BJ (cell line): Measurements from ENCODE around the gene HBA1. TPM values are rescaled to one million over a fixed set of nuclear protein-coding genes. Genes with fewer than 3 reads are reported as not detected.
"Not testable (repeated sequence)": the region's sequence is repeated elsewhere in the genome, so short reads cannot be mapped to it uniquely, and the experiment has no call there.

Experiments
- CTCF ChIA-PET: fragments of 350-600 bp; formaldehyde crosslinking; extraction: SDS; loops from one replicate; lab custom pipeline; 2021; ENCODE audit warnings: antibody characterized with exemption, inconsistent platforms; lab: Yijun Ruan, JAX
- POLR2A ChIA-PET: fragments of 300-600 bp; sonication (Branson Sonifier 250); formaldehyde crosslinking; extraction: SDS; loops from one replicate; lab custom pipeline; 2021; ENCODE audit warnings: antibody characterized with exemption; lab: Charles Lee
- DNase-seq: peaks from one replicate; pipeline ENCODE4 v3.0.0-alpha.2; 2011; ENCODE audit warnings: low read depth
- H3K27me3 ChIP-seq: 2 replicates; pipeline ENCODE4 v1.6.0; 2011; ENCODE audit warnings: low read length; ENCODE audit not compliant: control insufficient read depth, insufficient read depth
- H3K36me3 ChIP-seq: 2 replicates; pipeline ENCODE4 v1.5.1; 2011; ENCODE audit warnings: low read length; ENCODE audit not compliant: control insufficient read depth, insufficient read depth
- H3K4me3 ChIP-seq: 2 replicates; pipeline ENCODE4 v1.5.1; 2011; ENCODE audit warnings: low read depth, mild to moderate bottlenecking, control low read depth, low read length
- polyA plus RNA-seq: library from polyadenylated mRNA; depleted of rRNA; stranded (reverse); fragments of >200 nt; gene quantifications from 2 replicates; pipeline ENCODE4 v1.2.3, GENCODE V29; 2011
- TF ChIP-seq, protein P1 (sequence below): IDR thresholded peaks from 2 replicates; pipeline ENCODE4 v1.5.1; 2011; ENCODE audit warnings: low read depth, mild to moderate bottlenecking, control low read depth, inconsistent platforms, low read length, moderate library complexity; ENCODE audit not compliant: insufficient read depth

HBA1 gene
- polyA plus RNA-seq, 1 experiment, result not detected

DNA sequence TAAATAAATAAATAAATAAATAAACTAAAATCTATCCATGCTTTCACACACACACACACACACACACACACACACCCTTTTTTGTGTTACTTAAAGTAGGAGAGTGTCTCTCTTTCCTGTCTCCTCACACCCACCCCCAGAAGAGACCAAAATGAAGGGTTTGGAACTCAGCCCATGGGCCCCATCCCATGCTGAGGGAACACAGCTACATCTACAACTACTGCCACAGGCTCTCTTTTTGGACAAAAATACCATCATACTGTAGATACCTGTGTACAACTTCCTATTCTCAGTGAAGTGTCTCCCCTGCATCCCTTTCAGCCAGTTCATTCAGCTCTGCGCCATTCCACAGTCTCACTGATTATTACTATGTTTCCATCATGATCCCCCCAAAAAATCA, 5.7 kb upstream of the HBA1 start:
- no peak overlapping the region for H3K4me3 ChIP-seq
- no peaks in the 10 kb centered on the region for H3K36me3 ChIP-seq
- peaks cover 39% of the 10 kb centered on the region for H3K27me3 ChIP-seq
- TF ChIP-seq, protein P1, sequence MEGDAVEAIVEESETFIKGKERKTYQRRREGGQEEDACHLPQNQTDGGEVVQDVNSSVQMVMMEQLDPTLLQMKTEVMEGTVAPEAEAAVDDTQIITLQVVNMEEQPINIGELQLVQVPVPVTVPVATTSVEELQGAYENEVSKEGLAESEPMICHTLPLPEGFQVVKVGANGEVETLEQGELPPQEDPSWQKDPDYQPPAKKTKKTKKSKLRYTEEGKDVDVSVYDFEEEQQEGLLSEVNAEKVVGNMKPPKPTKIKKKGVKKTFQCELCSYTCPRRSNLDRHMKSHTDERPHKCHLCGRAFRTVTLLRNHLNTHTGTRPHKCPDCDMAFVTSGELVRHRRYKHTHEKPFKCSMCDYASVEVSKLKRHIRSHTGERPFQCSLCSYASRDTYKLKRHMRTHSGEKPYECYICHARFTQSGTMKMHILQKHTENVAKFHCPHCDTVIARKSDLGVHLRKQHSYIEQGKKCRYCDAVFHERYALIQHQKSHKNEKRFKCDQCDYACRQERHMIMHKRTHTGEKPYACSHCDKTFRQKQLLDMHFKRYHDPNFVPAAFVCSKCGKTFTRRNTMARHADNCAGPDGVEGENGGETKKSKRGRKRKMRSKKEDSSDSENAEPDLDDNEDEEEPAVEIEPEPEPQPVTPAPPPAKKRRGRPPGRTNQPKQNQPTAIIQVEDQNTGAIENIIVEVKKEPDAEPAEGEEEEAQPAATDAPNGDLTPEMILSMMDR, result no peak
- CTCF ChIA-PET, result interaction anchor here (1.1 kb wide), 1 partner anchor 10 kb away, joined by 4 read pairs; the partner anchor contains the start of gene HBQ1
- POLR2A ChIA-PET, result no interaction called here
- DNase-seq, result no peak

DNA sequence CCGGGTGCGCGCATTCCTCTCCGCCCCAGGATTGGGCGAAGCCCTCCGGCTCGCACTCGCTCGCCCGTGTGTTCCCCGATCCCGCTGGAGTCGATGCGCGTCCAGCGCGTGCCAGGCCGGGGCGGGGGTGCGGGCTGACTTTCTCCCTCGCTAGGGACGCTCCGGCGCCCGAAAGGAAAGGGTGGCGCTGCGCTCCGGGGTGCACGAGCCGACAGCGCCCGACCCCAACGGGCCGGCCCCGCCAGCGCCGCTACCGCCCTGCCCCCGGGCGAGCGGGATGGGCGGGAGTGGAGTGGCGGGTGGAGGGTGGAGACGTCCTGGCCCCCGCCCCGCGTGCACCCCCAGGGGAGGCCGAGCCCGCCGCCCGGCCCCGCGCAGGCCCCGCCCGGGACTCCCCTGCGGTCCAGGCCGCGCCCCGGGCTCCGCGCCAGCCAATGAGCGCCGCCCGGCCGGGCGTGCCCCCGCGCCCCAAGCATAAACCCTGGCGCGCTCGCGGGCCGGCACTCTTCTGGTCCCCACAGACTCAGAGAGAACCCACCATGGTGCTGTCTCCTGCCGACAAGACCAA, 4.0 kb upstream of the HBA1 start, which contains the start of gene HBA2:
Gene HBA2 (plus strand): TSS at position 503 of the 568 bp plus-strand sequence. CDS start 37 bp downstream, at position 540.
- DNase-seq, H3K4me3 ChIP-seq, H3K36me3 ChIP-seq, POLR2A ChIA-PET: not testable (repeated sequence)
- H3K27me3 ChIP-seq, result peaks cover 25% of the 10 kb centered on the region
- CTCF ChIA-PET, result interaction anchor here (1.0 kb wide), 1 partner anchor 9 kb away, joined by 3 read pairs; no protein-coding TSS in a partner anchor

DNA sequence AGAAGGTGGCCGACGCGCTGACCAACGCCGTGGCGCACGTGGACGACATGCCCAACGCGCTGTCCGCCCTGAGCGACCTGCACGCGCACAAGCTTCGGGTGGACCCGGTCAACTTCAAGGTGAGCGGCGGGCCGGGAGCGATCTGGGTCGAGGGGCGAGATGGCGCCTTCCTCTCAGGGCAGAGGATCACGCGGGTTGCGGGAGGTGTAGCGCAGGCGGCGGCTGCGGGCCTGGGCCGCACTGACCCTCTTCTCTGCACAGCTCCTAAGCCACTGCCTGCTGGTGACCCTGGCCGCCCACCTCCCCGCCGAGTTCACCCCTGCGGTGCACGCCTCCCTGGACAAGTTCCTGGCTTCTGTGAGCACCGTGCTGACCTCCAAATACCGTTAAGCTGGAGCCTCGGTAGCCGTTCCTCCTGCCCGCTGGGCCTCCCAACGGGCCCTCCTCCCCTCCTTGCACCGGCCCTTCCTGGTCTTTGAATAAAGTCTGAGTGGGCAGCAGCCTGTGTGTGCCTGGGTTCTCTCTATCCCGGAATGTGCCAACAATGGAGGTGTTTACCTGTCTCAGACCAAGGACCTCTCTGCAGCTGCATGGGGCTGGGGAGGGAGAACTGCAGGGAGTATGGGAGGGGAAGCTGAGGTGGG, 3.1 kb upstream of the HBA1 start:
- CTCF ChIA-PET, H3K36me3 ChIP-seq, POLR2A ChIA-PET, DNase-seq, H3K4me3 ChIP-seq: not testable (repeated sequence)
- peaks cover 28% of the 10 kb centered on the region for H3K27me3 ChIP-seq

DNA sequence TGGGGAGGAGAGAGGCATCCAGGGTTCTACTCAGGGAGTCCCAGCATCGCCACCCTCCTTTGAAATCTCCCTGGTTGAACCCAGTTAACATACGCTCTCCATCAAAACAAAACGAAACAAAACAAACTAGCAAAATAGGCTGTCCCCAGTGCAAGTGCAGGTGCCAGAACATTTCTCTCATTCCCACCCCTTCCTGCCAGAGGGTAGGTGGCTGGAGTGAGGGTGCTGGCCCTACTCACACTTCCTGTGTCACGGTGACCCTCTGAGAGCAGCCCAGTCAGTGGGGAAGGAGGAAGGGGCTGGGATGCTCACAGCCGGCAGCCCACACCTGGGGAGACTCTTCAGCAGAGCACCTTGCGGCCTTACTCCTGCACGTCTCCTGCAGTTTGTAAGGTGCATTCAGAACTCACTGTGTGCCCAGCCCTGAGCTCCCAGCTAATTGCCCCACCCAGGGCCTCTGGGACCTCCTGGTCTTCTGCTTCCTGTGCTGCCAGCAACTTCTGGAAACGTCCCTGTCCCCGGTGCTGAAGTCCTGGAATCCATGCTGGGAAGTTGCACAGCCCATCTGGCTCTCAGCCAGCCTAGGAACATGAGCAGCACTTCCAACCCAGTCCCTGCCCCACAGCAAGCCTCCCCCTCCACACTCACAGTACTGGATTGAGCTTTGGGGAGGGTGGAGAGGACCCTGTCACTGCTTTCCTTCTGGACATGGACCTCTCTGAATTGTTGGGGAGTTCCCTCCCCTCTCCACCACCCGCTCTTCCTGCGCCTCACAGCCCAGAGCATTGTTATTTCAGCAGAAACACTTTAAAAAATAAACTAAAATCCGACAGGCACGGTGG, 2.3 kb upstream of the HBA1 start:
- CTCF ChIA-PET, result interaction anchor here (1.3 kb wide), 1 partner anchor 67 kb away, joined by 3 read pairs; no protein-coding TSS in a partner anchor
- DNase-seq, H3K4me3 ChIP-seq, H3K36me3 ChIP-seq, POLR2A ChIA-PET: not testable (repeated sequence)
- peaks cover 22% of the 10 kb centered on the region for H3K27me3 ChIP-seq

DNA sequence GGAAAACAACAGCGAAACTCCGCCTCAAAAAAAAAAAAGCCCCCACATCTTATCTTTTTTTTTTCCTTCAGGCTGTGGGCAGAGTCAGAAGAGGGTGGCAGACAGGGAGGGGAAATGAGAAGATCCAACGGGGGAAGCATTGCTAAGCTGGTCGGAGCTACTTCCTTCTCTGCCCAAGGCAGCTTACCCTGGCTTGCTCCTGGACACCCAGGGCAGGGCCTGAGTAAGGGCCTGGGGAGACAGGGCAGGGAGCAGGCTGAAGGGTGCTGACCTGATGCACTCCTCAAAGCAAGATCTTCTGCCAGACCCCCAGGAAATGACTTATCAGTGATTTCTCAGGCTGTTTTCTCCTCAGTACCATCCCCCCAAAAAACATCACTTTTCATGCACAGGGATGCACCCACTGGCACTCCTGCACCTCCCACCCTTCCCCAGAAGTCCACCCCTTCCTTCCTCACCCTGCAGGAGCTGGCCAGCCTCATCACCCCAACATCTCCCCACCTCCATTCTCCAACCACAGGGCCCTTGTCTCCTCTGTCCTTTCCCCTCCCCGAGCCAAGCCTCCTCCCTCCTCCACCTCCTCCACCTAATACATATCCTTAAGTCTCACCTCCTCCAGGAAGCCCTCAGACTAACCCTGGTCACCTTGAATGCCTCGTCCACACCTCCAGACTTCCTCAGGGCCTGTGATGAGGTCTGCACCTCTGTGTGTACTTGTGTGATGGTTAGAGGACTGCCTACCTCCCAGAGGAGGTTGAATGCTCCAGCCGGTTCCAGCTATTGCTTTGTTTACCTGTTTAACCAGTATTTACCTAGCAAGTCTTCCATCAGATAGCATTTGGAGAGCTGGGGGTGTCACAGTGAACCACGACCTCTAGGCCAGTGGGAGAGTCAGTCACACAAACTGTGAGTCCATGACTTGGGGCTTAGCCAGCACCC, 1.2 kb upstream of the HBA1 start:
- DNase-seq, result no peak
- Histone ChIP-seq H3K4me3 (no peak overlapping the region), H3K36me3 (no peaks in the 10 kb centered on the region), H3K27me3 (peaks cover 22% of the 10 kb centered on the region)
- CTCF ChIA-PET, result interaction anchor here (1.3 kb wide), 1 partner anchor 68 kb away, joined by 3 read pairs; no protein-coding TSS in a partner anchor
- POLR2A ChIA-PET, result no interaction called here
- TF ChIP-seq, protein P1, result no peak

DNA sequence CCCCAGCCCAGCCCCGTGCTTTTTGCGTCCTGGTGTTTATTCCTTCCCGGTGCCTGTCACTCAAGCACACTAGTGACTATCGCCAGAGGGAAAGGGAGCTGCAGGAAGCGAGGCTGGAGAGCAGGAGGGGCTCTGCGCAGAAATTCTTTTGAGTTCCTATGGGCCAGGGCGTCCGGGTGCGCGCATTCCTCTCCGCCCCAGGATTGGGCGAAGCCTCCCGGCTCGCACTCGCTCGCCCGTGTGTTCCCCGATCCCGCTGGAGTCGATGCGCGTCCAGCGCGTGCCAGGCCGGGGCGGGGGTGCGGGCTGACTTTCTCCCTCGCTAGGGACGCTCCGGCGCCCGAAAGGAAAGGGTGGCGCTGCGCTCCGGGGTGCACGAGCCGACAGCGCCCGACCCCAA, 474 bp upstream of the HBA1 start:
- H3K36me3 ChIP-seq, DNase-seq, POLR2A ChIA-PET, H3K4me3 ChIP-seq, CTCF ChIA-PET: not testable (repeated sequence)
- peaks cover 20% of the 10 kb centered on the region for H3K27me3 ChIP-seq
